GM18951 (cell line): Measurements from ENCODE around the gene SLC35B2.
A peak's percentile ranks its signal among the peaks of the same experiment; 100 is the strongest.

Experiments used
- POLR2A ChIP-seq: IDR thresholded peaks from 4 replicates; pipeline ENCODE4 v1.6.1; 2011; ENCODE audit warnings: mild to moderate bottlenecking; ENCODE audit not compliant: insufficient read length, insufficient read depth; ENCODE audit errors: extremely low read depth
- in situ Hi-C: fragments of 300-500 bp; cut with MboI; formaldehyde crosslinking; loops from one replicate; pipeline ENCODE4 v1.12.0; 2022; ENCODE audit warnings: low sequenced_read_pairs, mixed read lengths, inconsistent platforms; ENCODE audit not compliant: unreplicated experiment

SLC35B2 gene

DNA sequence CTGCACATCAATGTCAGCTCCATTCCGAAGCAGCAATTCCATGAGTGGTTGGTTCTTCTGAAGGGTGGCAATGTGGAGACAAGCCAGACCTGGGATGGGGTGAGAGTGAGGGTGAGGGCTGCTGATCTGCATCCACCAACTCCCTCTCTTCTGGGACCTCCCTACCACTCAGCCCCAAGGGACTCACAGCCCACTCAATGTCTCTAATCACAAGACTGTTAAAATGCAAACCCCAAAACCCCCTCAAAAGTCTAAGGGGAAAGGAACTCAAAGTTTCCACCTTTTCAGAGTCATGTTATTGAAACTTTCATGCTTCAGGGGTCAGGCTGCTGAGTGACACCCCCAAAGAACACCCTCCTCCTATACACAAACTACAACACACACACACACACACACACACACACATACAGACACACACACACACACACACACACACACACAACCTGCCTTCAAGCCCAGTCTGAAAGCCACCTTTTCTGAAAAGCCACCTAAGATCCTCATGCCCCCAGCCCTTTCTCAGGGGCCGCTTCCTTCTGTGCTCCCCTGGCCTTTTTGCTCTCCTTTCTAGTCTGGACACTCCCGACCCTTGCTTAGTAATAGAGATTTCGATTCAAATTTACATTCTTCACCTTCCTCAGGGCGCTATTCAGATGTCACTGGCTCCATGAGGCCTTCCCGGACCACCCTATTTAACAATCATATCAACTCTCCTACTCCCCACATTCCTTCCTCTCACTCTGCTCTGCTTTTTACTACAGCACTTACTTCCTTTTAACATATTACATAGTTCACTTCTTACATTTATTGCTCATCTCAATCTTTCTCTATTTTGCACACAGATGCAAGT, 3.3 kb upstream of the SLC35B2 start:
- in situ Hi-C loops, result no loop called here
- peak; percentile 39 for TF ChIP-seq POLR2A

DNA sequence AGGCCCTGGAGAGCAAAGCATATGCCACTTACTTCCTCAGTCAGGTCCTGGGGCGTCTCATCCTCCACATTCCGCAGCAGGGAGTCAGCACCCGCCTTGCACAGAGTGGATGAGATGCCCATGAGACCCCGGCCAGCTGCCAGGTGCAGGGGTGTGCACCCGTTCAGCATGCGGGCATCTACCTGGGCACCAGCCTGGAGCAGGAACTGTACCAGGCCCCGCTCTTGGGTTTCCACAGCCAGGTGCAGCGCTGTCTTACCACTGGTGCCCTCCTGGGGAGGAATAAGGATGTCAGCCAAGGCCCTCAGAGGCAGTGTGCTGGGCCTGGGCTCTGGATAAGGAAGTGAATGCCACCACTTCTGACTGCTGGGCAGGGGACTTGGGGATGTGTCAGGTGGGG, 2.7 kb upstream of the SLC35B2 start:
- in situ Hi-C loops, result no loop called here
- TF ChIP-seq POLR2A, result no peak

DNA sequence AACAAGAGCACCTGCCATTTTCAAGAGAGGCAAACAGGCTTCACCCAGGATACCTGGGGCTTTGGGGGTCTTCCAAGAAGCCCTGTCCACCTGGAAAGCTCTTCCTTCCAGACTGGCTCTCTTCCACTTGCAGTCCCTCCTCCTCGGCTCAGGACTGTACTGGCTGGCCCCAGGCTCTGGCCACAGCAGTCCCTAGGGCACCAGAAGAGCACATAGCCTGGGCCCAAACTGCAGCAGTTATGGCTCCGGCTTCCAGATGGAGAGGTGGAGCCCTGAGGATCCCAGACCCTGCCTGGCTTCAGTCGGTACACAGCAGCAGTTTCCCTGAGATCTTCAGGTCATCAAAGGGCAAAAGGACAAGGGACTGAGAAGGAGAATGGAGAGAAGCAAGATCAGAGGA, 1.6 kb upstream of the SLC35B2 start:
- TF ChIP-seq POLR2A, result no peak
- in situ Hi-C loops, result no loop called here

DNA sequence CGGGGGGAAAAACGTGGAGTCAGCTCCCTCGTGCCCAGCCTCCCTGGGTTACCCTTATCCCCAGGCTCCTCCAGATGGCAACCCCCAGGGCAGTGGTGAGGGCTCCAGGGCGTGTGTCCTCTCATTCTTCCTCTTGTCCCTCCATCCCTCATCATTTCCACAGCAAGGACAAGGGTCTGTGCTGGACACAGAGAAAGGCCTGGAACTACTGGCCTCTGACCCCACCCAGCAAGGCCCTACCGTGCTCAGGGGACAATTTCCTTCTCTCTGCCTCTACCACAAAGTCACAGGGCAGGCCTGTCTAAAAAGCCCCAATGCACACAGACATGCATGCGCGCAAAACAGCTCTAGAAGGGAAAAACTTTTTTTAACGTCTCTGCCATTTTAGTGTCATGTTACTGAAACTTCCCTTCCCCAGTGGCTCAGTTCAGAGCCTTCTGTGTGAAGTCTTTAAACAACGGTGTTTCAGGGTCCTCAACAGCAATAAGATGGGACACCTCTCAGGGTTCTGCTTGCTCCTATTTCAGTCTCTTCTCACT, 1.1 kb upstream of the SLC35B2 start:
- in situ Hi-C loops, result no loop called here
- TF ChIP-seq POLR2A, result no peak

DNA sequence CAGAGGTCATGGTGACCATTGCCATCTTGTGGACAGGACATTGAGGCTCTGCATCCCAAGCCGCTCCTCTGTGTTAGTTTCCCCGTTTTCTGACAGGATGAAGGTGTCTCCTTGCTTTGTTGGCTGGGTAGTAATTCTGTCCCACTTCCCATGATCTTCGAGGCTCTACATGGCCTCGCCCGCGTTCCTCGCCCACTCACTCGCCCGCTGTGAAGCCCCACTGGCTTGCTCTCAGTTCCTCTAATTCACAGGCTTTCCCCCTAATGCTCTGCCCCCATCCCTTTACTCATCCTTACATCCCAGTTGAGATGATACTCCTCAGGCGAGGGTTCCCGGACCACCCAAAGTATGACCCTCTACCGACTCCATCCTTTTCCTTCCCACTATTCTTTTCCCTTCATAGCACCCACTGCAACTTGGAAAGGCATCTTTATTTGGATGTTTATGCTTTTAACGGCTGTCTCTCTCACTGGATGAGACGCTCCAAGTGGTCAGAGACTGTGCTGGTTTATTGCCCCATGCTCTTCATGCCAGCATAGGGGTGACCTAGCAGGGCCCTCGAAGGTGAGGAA, 511 bp upstream of the SLC35B2 start:
- in situ Hi-C loops, result no loop called here
- TF ChIP-seq POLR2A, result no peak

DNA sequence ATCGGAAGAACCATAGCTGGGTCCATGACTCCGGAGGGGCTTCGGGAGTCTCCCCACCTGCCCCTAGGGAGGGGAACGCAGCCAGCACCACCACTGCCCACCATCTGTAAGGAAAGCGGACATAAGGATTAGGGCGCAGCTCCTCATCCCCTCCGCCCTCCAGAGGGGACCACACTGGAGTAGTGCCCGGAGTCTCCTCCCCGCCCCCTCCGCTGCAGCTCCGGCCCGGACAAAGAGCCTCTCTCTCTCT, 628 bp downstream of the SLC35B2 start:
- TF ChIP-seq POLR2A, result no peak
- in situ Hi-C loops, result no loop called here

DNA sequence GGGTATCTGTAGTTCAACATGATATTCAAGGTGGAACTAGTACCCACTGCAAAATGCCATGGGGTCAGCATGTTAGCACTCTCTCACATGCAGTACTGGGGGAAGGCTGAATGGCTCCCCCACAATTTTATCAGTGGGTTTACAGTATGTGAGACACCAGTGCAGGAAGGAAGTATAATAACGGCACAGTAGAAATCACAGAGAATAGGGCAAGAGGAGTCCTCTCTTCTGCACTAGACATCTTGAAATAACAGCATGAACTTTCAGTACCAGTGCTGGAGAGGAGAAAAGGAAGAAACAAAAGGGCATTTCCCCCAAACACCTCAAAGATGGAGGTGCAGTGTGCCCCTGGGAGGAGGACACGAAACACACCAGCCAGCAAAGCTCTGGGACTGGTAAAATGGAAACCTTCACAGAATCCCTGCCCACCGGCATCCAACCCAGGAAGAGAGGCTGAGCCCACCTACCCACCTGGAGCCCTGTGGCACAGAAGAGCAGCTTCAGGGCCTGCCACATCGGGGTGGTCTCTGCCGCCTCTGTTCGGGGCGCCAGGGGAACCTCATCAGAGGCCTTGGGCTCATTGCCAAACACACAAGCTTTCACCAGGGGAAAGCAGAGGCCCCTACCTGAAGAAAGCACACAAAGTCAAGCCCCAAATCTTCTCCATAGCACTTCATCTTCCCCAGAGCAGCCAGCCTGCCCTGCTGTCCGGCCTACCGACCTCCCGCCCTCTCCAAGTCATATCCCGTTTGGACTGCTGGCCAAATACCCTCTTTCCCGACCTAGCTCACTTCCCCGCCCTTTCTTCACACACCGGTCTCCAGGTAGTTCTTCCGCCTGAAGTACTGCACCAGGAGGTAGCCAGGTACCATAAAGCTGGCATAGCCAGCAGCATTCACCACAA, 1.2 kb downstream of the SLC35B2 start:
- in situ Hi-C loops, result no loop called here
- TF ChIP-seq POLR2A, result peak; percentile 32

DNA sequence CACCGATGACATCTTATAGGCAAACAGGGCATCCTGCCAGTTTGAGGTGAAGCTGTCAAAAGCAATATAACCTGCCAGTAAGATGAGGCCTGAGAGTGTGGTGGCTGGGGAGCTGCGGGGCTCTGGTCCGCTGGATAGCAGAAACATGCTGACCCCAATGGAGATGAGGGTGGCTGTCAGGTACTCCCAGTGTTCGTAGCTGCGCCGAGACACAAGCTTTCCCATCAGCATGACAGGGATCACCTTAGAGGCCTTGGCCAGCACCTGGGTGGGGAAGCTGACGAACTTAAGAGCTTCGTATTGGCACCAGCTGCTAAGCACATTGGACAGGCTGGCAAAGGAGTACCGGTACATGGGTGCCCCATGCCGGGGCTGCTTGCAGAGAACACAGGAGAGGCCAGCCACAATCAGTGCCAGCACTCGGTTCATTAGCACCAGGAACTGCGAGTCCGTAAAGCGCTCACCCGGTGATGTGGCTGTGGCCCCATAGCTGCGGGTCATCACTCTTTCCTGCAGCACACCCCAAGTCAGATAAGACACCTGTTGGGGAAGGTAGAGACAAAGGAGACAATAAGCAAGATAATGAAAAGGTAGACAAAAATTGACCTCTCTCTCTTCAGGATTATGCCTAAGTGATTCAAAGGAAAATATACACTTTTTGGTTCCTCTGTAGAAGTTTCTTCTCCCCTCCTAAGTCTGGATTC, 2.1 kb downstream of the SLC35B2 start:
- in situ Hi-C loops, result no loop called here
- TF ChIP-seq POLR2A, result no peak

DNA sequence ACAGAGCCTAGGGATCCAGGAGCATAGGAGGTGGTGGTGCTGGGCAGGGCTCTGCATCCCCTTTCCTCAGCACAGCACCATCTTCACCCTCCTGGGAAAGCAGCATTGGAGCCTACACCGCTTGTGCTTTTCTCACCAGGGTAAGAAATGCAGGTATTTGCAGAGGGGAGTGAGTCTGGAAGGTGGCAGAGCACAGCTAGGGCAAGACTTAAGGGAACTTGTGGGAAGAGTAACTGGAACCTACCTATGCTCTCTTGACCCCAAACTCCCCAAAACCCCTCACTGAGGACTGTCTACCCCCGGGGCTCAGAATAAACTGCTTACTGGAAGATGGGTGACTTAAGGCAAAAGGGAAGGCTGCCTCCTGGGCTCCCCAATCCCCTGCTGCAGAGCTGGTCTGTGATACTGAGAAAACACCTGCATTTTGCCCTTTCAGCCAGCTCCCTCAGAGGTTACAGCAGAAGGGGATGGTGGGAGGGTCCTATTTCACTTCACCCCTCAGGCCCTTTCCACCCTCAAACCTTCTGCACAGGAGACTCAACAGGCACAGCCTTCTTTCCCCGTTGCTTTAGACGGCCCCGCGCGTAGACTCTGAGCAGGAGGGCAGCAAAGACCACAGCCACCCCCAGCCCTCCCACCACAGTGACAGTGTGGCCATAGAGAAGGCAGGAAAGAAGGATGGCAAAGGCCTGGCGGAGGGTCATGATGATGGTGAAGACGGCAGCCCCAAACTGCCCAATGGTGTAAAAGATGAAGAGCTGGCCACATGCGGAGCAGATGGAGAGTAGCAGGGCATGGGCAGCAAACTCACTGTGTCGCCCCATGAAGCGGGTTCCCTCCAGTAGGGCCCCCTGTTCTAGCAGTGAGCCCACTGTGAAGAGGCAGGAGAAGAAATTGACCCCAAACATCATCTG, 2.9 kb downstream of the SLC35B2 start:
- in situ Hi-C loops, result no loop called here
- TF ChIP-seq POLR2A, result no peak

DNA sequence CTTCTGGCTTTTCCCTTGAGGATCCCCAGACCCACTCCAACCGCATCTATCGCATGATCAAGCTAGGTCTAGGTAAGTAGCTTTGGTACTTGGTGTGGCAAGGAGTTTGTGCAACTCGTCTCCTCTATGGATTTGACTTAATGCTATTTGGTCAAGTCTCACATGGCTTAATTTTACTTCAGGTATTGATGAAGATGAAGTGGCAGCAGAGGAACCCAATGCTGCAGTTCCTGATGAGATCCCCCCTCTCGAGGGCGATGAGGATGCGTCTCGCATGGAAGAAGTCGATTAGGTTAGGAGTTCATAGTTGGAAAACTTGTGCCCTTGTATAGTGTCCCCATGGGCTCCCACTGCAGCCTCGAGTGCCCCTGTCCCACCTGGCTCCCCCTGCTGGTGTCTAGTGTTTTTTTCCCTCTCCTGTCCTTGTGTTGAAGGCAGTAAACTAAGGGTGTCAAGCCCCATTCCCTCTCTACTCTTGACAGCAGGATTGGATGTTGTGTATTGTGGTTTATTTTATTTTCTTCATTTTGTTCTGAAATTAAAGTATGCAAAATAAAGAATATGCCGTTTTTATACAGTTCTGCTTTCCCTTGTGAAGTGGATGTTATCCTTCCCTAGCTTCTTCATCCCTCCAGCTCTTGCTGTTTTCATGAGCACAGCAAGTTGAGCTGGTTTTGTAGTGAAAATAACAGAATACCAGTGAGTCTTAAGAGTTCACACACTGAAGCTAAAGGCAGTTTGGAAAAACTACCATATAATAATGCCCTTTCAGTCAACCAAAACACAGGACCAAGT, 3.8 kb downstream of the SLC35B2 start:
- TF ChIP-seq POLR2A, result no peak
- in situ Hi-C loops, result no loop called here
